ENCODE measurements around the gene ETNK2. TPM values are rescaled to one million over a fixed set of nuclear protein-coding genes. Genes with fewer than 3 reads are reported as not detected.

The ETNK2 gene
- total and polyA plus RNA-seq, 2 of the 13 experiments (the other 11 are each of a cell fraction or from before 2014, with no cell fraction given), result 15.5 to 42.8 TPM

DNA sequence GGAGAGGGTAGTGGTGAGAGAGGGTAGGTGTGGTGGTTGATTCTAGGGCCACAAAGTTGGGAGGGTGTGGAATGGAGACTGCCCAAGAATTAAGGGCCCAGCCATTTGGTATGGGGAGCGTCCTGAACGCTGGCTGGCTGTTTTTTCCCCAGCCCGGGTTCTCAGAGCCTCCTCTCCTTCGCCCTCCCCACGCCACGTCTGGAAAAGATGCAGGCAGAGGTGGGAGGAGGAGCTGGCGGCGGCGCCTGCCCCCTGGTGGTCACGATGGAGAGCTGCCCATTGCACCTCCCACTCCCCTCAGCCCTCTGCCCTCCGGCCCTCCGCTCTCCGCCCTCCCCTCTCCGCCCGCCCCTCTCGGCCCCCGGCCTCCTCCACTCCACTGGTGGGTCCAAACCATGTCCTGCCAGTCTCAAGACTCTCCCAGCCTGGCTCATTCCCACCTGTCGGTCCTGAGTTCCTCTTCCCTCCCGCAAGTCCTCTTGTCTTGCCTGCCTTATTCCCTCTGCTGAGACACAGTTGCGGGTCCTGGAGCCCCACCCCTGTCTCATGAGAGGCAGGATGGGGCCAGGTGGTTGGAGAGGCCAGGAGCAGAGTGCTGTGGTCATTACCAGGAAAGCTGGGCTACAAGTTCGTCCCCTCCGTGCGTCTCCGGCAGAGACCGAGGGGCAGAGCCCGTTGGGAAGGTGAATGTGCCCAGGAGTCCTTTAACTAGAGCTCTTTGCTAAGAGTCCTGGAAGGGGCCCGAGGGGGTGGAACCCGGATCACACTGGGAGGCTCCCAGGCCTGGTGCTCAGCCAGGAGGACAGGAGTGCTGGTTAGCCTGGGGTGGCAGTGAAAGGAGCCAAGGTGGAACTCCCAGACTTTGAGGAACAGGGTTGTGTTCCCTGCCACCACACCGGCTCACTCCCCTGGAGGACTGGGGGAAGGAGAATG lies 22.6 kb downstream of the ETNK2 start (continued):
- TF ChIP-seq, protein P1, sequence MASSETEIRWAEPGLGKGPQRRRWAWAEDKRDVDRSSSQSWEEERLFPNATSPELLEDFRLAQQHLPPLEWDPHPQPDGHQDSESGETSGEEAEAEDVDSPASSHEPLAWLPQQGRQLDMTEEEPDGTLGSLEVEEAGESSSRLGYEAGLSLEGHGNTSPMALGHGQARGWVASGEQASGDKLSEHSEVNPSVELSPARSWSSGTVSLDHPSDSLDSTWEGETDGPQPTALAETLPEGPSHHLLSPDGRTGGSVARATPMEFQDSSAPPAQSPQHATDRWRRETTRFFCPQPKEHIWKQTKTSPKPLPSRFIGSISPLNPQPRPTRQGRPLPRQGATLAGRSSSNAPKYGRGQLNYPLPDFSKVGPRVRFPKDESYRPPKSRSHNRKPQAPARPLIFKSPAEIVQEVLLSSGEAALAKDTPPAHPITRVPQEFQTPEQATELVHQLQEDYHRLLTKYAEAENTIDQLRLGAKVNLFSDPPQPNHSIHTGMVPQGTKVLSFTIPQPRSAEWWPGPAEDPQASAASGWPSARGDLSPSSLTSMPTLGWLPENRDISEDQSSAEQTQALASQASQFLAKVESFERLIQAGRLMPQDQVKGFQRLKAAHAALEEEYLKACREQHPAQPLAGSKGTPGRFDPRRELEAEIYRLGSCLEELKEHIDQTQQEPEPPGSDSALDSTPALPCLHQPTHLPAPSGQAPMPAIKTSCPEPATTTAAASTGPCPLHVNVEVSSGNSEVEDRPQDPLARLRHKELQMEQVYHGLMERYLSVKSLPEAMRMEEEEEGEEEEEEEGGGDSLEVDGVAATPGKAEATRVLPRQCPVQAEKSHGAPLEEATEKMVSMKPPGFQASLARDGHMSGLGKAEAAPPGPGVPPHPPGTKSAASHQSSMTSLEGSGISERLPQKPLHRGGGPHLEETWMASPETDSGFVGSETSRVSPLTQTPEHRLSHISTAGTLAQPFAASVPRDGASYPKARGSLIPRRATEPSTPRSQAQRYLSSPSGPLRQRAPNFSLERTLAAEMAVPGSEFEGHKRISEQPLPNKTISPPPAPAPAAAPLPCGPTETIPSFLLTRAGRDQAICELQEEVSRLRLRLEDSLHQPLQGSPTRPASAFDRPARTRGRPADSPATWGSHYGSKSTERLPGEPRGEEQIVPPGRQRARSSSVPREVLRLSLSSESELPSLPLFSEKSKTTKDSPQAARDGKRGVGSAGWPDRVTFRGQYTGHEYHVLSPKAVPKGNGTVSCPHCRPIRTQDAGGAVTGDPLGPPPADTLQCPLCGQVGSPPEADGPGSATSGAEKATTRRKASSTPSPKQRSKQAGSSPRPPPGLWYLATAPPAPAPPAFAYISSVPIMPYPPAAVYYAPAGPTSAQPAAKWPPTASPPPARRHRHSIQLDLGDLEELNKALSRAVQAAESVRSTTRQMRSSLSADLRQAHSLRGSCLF (CRISPR knock-in tag; IDR thresholded peaks at IDR 0.05; ENCODE audit: borderline replicate concordance), result no peak
- TF ChIP-seq, protein P2, sequence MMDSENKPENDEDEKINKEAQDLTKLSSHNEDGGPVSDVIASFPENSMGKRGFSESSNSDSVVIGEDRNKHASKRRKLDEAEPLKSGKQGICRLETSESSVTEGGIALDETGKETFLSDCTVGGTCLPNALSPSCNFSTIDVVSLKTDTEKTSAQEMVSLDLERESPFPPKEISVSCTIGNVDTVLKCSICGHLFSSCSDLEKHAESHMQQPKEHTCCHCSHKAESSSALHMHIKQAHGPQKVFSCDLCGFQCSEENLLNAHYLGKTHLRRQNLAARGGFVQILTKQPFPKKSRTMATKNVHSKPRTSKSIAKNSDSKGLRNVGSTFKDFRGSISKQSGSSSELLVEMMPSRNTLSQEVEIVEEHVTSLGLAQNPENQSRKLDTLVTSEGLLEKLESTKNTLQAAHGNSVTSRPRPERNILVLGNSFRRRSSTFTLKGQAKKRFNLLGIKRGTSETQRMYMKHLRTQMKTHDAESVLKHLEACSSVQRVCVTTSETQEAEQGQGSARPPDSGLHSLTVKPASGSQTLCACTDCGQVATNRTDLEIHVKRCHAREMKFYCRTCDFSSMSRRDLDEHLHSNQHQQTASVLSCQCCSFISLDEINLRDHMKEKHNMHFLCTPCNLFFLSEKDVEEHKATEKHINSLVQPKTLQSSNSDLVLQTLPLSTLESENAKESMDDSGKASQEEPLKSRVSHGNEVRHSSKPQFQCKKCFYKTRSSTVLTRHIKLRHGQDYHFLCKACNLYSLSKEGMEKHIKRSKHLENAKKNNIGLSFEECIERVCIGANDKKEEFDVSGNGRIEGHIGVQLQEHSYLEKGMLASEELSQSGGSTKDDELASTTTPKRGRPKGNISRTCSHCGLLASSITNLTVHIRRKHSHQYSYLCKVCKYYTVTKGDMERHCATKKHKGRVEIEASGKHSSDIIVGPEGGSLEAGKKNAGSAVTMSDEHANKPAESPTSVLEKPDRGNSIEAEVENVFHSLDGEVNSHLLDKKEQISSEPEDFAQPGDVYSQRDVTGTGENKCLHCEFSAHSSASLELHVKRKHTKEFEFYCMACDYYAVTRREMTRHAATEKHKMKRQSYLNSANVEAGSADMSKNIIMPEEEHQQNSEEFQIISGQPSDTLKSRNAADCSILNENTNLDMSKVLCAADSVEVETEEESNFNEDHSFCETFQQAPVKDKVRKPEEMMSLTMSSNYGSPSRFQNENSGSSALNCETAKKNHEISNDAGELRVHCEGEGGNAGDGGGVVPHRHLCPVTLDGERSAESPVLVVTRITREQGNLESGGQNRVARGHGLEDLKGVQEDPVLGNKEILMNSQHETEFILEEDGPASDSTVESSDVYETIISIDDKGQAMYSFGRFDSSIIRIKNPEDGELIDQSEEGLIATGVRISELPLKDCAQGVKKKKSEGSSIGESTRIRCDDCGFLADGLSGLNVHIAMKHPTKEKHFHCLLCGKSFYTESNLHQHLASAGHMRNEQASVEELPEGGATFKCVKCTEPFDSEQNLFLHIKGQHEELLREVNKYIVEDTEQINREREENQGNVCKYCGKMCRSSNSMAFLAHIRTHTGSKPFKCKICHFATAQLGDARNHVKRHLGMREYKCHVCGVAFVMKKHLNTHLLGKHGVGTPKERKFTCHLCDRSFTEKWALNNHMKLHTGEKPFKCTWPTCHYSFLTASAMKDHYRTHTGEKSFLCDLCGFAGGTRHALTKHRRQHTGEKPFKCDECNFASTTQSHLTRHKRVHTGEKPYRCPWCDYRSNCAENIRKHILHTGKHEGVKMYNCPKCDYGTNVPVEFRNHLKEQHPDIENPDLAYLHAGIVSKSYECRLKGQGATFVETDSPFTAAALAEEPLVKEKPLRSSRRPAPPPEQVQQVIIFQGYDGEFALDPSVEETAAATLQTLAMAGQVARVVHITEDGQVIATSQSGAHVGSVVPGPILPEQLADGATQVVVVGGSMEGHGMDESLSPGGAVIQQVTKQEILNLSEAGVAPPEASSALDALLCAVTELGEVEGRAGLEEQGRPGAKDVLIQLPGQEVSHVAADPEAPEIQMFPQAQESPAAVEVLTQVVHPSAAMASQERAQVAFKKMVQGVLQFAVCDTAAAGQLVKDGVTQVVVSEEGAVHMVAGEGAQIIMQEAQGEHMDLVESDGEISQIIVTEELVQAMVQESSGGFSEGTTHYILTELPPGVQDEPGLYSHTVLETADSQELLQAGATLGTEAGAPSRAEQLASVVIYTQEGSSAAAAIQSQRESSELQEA (CRISPR knock-in tag; IDR thresholded peaks at IDR 0.05; ENCODE audit: not compliant biosample characterization), result peak; percentile 8
- TF ChIP-seq, protein P3, sequence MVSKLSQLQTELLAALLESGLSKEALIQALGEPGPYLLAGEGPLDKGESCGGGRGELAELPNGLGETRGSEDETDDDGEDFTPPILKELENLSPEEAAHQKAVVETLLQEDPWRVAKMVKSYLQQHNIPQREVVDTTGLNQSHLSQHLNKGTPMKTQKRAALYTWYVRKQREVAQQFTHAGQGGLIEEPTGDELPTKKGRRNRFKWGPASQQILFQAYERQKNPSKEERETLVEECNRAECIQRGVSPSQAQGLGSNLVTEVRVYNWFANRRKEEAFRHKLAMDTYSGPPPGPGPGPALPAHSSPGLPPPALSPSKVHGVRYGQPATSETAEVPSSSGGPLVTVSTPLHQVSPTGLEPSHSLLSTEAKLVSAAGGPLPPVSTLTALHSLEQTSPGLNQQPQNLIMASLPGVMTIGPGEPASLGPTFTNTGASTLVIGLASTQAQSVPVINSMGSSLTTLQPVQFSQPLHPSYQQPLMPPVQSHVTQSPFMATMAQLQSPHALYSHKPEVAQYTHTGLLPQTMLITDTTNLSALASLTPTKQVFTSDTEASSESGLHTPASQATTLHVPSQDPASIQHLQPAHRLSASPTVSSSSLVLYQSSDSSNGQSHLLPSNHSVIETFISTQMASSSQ (IDR thresholded peaks at IDR 0.05; ENCODE audit: low read depth), result no peak
- TF ChIP-seq, protein P3 (CRISPR knock-in tag; IDR thresholded peaks at IDR 0.05; ENCODE audit: borderline replicate concordance), result peak; percentile 50; the same call in 1 of the 2 replicates
- TF ChIP-seq FIP1L1 (IDR thresholded peaks at IDR 0.05; ENCODE audit: borderline replicate concordance, insufficient read depth, low read depth, low read length) (no peak), ZNF563 (CRISPR knock-in tag; IDR thresholded peaks at IDR 0.05) (no peak), TARDBP (CRISPR knock-in tag; IDR thresholded peaks at IDR 0.05) (peak; percentile 25; the same call in 1 of the 2 replicates), THAP11 (CRISPR knock-in tag; IDR thresholded peaks at IDR 0.05) (0 out of 2 replicates have a peak, but pooled peaks have one; percentile 17)
- TF ChIP-seq, protein P4, sequence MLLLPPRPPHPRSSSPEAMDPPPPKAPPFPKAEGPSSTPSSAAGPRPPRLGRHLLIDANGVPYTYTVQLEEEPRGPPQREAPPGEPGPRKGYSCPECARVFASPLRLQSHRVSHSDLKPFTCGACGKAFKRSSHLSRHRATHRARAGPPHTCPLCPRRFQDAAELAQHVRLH (CRISPR knock-in tag; IDR thresholded peaks at IDR 0.05; ENCODE audit: borderline replicate concordance, low read depth), result no peak
